Lower leg skin (tissue), 3 donors: ENCODE data around the gene RPL3.

ENCODE experiments used
- CTCF ChIP-seq, 3 donors: fragments of 450-650 bp; IDR thresholded peaks; one replicate each; pipeline ENCODE4 v1.5.1; 2016; ENCODE audit warnings: antibody characterized with exemption in 3 of 3, mild to moderate bottlenecking in 3 of 3, moderate library complexity in 2 of 3
- POLR2A ChIP-seq, 2 donors: fragments of 450-650 bp; IDR thresholded peaks; one replicate each; pipeline ENCODE4 v1.6.1; 2016 to 2017; ENCODE audit warnings: antibody characterized with exemption in 2 of 2, mild to moderate bottlenecking in 1 of 2, moderate library complexity in 1 of 2

GRCh38 chr22:39269095-39269790 lies 50.2 kb downstream of the RPL3 start:
- TF ChIP-seq POLR2A (IDR thresholded peaks at IDR 0.05) (no peak), CTCF (IDR thresholded peaks at IDR 0.05) (no peak)
